GM12878 (cell line): ENCODE results near the gene SOX6. TPM values are rescaled to one million over a fixed set of nuclear protein-coding genes. Genes with fewer than 3 reads are reported as not detected.

Experiments used
- ATAC-seq: fragments of 200-7000 bp; cut with Tn5 transposase; 3 replicates; pipeline ENCODE4 v1.9.1; 2020; ENCODE audit warnings: mild to moderate bottlenecking, moderate library complexity
- BruUV-seq: library from RNA; stranded (reverse); fragments of 400-500 nt; replicated peaks from 2 replicates; lab custom pipeline; 2021; lab: Mats Ljungman, UMichigan
- CTCF ChIA-PET: fragments of 300-600 bp; sonication (Branson Sonifier 250); formaldehyde crosslinking; extraction: SDS; loops from one replicate; lab custom pipeline; 2021; ENCODE audit warnings: inconsistent platforms; lab: Yijun Ruan, JAX
- POLR2A ChIA-PET: fragments of 350-600 bp; formaldehyde crosslinking; extraction: SDS; loops from one replicate; lab custom pipeline; 2021; ENCODE audit warnings: inconsistent platforms; lab: Charles Lee
- RAD21 ChIA-PET: fragments of 300-600 bp; sonication (Branson Sonifier 250); formaldehyde crosslinking; loops from one replicate; lab custom pipeline; 2023; ENCODE audit warnings: antibody characterized with exemption; ENCODE audit not compliant: unreplicated experiment; lab: Charles Lee
- SMC1A ChIA-PET: fragments of 300-600 bp; sonication (Branson Sonifier 250); formaldehyde crosslinking; loops from one replicate; lab custom pipeline; 2023; ENCODE audit not compliant: unreplicated experiment, uncharacterized antibody; lab: Charles Lee
- DNase-seq: peaks from one replicate; pipeline ENCODE4 v3.0.0-alpha.2; 2011; ENCODE audit warnings: low read depth, low spot score
- FAIRE-seq: peaks from 3 replicates; lab custom pipeline; 2011; peaks lifted over from hg19 to GRCh38; lab: Jason Lieb, UNC
- H2AFZ ChIP-seq: 2 replicates; pipeline ENCODE4 v1.6.0; 2011; ENCODE audit warnings: low read depth, low read length, control low read depth; ENCODE audit not compliant: control insufficient read depth
- H3K27ac ChIP-seq: 2 replicates; pipeline ENCODE4 v1.5.1; 2011; ENCODE audit warnings: control low read depth; ENCODE audit not compliant: control insufficient read depth, insufficient read depth
- H3K27me3 ChIP-seq, 2 experiments: replicated peaks in 1 of 2; 2 replicates each; pipeline versions ENCODE4 v1.6.0 to v1.6.1; 2011; ENCODE audit warnings: low read length in 1 of 2; ENCODE audit not compliant: control insufficient read depth in 2 of 2, insufficient read depth in 2 of 2
- H3K36me3 ChIP-seq, 2 experiments: 2 replicates each; pipeline ENCODE4 v1.5.1; 2011; ENCODE audit warnings: low read length in 1 of 2; ENCODE audit not compliant: control insufficient read depth in 2 of 2, insufficient read depth in 2 of 2
- H3K4me1 ChIP-seq: 2 replicates; pipeline ENCODE4 v1.6.1; 2011; ENCODE audit warnings: mild to moderate bottlenecking, low read length, moderate library complexity, mixed read lengths; ENCODE audit not compliant: control insufficient read depth, insufficient read depth
- H3K4me2 ChIP-seq: 2 replicates; pipeline ENCODE4 v1.6.0; 2011; ENCODE audit warnings: control low read depth; ENCODE audit not compliant: control insufficient read depth, insufficient read depth
- H3K4me3 ChIP-seq: fragments of 200-600 bp; sonication (generic); 2 replicates; pipeline ENCODE4 v1.5.1; 2016
- H3K79me2 ChIP-seq: 2 replicates; pipeline ENCODE4 v1.6.0; 2011; ENCODE audit warnings: low read length; ENCODE audit not compliant: control insufficient read depth, insufficient read depth
- H3K9ac ChIP-seq: 2 replicates; pipeline ENCODE4 v1.8.0; 2011; ENCODE audit warnings: low read length, control low read depth, mixed read lengths; ENCODE audit not compliant: control insufficient read depth, insufficient read depth
- H3K9me3 ChIP-seq: replicated peaks from 3 replicates; pipeline ENCODE4 v1.5.1; 2011; ENCODE audit warnings: mild to moderate bottlenecking, low read length; ENCODE audit not compliant: control insufficient read depth, insufficient read depth
- H4K20me1 ChIP-seq: 2 replicates; pipeline ENCODE4 v1.6.0; 2011; ENCODE audit not compliant: control insufficient read depth, insufficient read depth
- ASH2L ChIP-seq: fragments of 300-600, 200-600 bp; sonication (generic); IDR thresholded peaks from 2 replicates; pipeline ENCODE4 v1.6.1; 2017; ENCODE audit warnings: low read depth, mild to moderate bottlenecking, borderline replicate concordance
- CBX3 ChIP-seq: fragments of 200-600 bp; sonication (generic); IDR thresholded peaks from 2 replicates; pipeline ENCODE4 v1.6.1; 2016; ENCODE audit warnings: low read depth, borderline replicate concordance
- KAT2A ChIP-seq: conservative IDR thresholded peaks from 2 replicates; pipeline ENCODE4 v1.6.1; 2011; ENCODE audit warnings: low read depth, low read length; ENCODE audit not compliant: control insufficient read depth
- KDM1A ChIP-seq: fragments of 200-600 bp; sonication (generic); IDR thresholded peaks from 2 replicates; pipeline ENCODE4 v1.6.1; 2016; ENCODE audit warnings: borderline replicate concordance
- MEF2A ChIP-seq: IDR thresholded peaks from 2 replicates; pipeline ENCODE4 v1.6.1; 2011; ENCODE audit warnings: low read depth, mild to moderate bottlenecking, low read length, moderate library complexity; ENCODE audit not compliant: insufficient read depth
- MXI1 ChIP-seq: fragments of 150-350 bp; IDR thresholded peaks from 2 replicates; pipeline ENCODE4 v1.6.1; 2011; ENCODE audit warnings: low read depth, mild to moderate bottlenecking, inconsistent platforms, low read length, improper control_type of control experiment
- NFXL1 ChIP-seq: fragments of 450-650 bp; IDR thresholded peaks from 2 replicates; pipeline ENCODE4 v1.6.1; 2017; ENCODE audit warnings: antibody characterized with exemption, mild to moderate bottlenecking, borderline replicate concordance
- NR2F1 ChIP-seq: fragments of 450-650 bp; conservative IDR thresholded peaks from 2 replicates; pipeline ENCODE4 v1.6.1; 2017; ENCODE audit warnings: mild to moderate bottlenecking
- SIX5 ChIP-seq: IDR thresholded peaks from 2 replicates; pipeline ENCODE4 v1.6.1; 2011; ENCODE audit warnings: mild to moderate bottlenecking, low read depth, low read length, moderate library complexity; ENCODE audit not compliant: severe bottlenecking
- TARDBP ChIP-seq: IDR thresholded peaks from 2 replicates; pipeline ENCODE4 v1.6.1; 2016; ENCODE audit warnings: borderline replicate concordance
- ZNF384 ChIP-seq: IDR thresholded peaks from 2 replicates; pipeline ENCODE4 v1.6.1; 2012; ENCODE audit warnings: low read depth, mild to moderate bottlenecking, low read length, improper control_type of control experiment, borderline replicate concordance
- WGBS: methylation state at CpG from one replicate; pipeline ENCODE4 v1.1.6; 2016; ENCODE audit warnings: low lambda C conversion rate; ENCODE audit not compliant: insufficient replicate concordance, insufficient coverage; ENCODE audit errors: missing lambda C conversion rate; 5-methylcytosine and 5-hydroxymethylcytosine counted together
- in situ Hi-C: fragments of 300-500 bp; cut with MboI; formaldehyde crosslinking; loops from 9 replicates; pipeline ENCODE4 v1.14.3; 2018; ENCODE audit warnings: mixed read lengths
- intact Hi-C: fragments of 100-400 bp; cut with micrococcal nuclease; formaldehyde crosslinking; loops from one replicate; pipeline ENCODE4 v1.14.2; 2022; ENCODE audit not compliant: unreplicated experiment
- polyA plus RNA-seq, 11 experiments: library from polyadenylated mRNA; depleted of rRNA in 4 of 11; unstranded in 6 of 11; stranded (reverse) in 5 of 11; fragments of >200 nt; fragmentation: Nextera tagmentation in 4 of 11; fragmentation: Illumina TruSeq in 1 of 11; extraction: Ambion mirVana in 4 of 11; extraction: Trizol in 1 of 11; gene quantifications; 1 replicate in 1 of 11; 2 replicates in 10 of 11; pipeline versions ENCODE4 v1.2.1 to v1.2.3, GENCODE V29; 2011 to 2016; ENCODE audit warnings: inconsistent platforms in 2 of 11, missing spikeins in 2 of 11, low read depth in 1 of 11
- total RNA-seq, 4 experiments: library from RNA; depleted of rRNA in 3 of 4; stranded (reverse); fragments of >200 nt in 3 of 4; fragmentation: Illumina TruSeq in 1 of 4; extraction: Trizol in 1 of 4; gene quantifications; 2 replicates each; pipeline versions ENCODE4 v1.2.1 to v1.2.3, GENCODE V29; 2013 to 2021
- TF ChIP-seq, protein P1 (sequence below): fragments of 450-650 bp; IDR thresholded peaks from 2 replicates; pipeline ENCODE4 v1.6.1; 2017; ENCODE audit warnings: low read depth, mild to moderate bottlenecking, moderate library complexity
- TF ChIP-seq, protein P2 (sequence below): fragments of 150-350 bp; IDR thresholded peaks from 2 replicates; pipeline ENCODE4 v1.6.1; 2014; ENCODE audit warnings: mild to moderate bottlenecking, low read depth, low read length

Gene SOX6
- total and polyA plus RNA-seq, 10 of the 15 experiments (the other 5 are each of a cell fraction or from before 2014, with no cell fraction given): 0.03 to 0.71 (median 0.29) TPM; not detected in 4

DNA sequence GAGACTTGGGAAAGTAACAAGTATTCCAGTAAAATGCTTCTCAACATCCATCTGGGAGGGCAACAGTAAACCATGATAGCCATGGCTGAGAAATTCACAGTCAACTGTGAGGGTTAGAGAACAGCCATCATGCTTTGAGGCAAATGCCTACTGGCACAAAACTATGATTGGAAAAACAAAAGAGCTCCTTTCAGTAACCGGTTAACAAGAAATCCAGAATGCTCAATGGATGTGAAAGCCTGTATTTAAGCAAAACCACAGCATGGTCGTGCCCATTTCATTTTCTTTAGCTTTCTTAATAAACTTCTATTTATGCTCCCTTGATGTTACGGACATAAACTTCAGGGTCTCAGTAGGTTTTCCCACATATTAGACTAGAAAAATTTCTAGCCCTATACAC is 139.5 kb downstream of the SOX6 start:
- no peak for ATAC-seq
- Histone ChIP-seq H3K27me3 (no peaks in the 10 kb centered on the region), H4K20me1 (no peaks in the 10 kb centered on the region), H3K36me3 (no peaks in the 10 kb centered on the region), H3K4me3 (no peak overlapping the region), H3K4me2 (no peak overlapping the region), H3K9me3 (no peaks in the 10 kb centered on the region), H2AFZ (no peak overlapping the region), H3K9ac (no peak overlapping the region), H3K79me2 (no peaks in the 10 kb centered on the region), H3K4me1 (no peaks in the 10 kb centered on the region), H3K27ac (no peak overlapping the region)
- no peak for DNase-seq
- 28% methylated on average over 3 of the region's 3 CpGs for WGBS
- ChIA-PET CTCF (no interaction called here), SMC1A (no interaction called here), POLR2A (no interaction called here), RAD21 (no interaction called here)
- intact Hi-C loops (no loop called here), in situ Hi-C loops (no loop called here)
- TF ChIP-seq MXI1 (no peak), NR2F1 (no peak)
- no TSS peak for BruUV-seq
- FAIRE-seq: no peak

DNA sequence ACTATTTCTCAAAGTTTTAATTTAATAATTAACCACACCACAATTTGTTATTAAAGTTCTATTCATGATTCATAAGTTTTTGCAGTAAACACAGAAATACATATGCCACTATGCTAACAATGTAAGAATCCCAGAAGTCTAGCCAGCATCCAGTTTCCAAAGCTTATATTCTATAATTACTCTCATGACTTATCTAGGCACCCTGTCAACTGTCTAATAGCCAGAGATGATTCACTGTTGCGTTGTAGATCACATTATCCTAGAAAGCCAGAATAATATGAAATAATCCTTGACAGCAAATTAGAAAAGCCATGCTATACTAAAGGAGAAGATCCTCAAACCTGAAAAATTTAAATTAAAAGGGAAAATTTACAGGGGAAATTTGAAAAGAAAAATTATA is 141.0 kb downstream of the SOX6 start:
- FAIRE-seq (no peak), DNase-seq (no peak)
- WGBS: 68% methylated on average over 1 of the region's 1 CpG
- Histone ChIP-seq H3K36me3 (no peaks in the 10 kb centered on the region), H4K20me1 (no peaks in the 10 kb centered on the region), H2AFZ (no peak overlapping the region), H3K27me3 (no peaks in the 10 kb centered on the region), H3K4me3 (no peak overlapping the region), H3K4me1 (no peaks in the 10 kb centered on the region), H3K9me3 (no peaks in the 10 kb centered on the region)
- in situ Hi-C loops: no loop called here
- TF ChIP-seq SIX5 (no peak), NFXL1 (no peak), MEF2A (no peak), ASH2L (no peak), CBX3 (no peak), KAT2A (no peak), KDM1A (no peak), ZNF384 (no peak), TARDBP (no peak)
- TF ChIP-seq, protein P1, sequence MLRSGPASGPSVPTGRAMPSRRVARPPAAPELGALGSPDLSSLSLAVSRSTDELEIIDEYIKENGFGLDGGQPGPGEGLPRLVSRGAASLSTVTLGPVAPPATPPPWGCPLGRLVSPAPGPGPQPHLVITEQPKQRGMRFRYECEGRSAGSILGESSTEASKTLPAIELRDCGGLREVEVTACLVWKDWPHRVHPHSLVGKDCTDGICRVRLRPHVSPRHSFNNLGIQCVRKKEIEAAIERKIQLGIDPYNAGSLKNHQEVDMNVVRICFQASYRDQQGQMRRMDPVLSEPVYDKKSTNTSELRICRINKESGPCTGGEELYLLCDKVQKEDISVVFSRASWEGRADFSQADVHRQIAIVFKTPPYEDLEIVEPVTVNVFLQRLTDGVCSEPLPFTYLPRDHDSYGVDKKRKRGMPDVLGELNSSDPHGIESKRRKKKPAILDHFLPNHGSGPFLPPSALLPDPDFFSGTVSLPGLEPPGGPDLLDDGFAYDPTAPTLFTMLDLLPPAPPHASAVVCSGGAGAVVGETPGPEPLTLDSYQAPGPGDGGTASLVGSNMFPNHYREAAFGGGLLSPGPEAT: no peak
- TF ChIP-seq, protein P2, sequence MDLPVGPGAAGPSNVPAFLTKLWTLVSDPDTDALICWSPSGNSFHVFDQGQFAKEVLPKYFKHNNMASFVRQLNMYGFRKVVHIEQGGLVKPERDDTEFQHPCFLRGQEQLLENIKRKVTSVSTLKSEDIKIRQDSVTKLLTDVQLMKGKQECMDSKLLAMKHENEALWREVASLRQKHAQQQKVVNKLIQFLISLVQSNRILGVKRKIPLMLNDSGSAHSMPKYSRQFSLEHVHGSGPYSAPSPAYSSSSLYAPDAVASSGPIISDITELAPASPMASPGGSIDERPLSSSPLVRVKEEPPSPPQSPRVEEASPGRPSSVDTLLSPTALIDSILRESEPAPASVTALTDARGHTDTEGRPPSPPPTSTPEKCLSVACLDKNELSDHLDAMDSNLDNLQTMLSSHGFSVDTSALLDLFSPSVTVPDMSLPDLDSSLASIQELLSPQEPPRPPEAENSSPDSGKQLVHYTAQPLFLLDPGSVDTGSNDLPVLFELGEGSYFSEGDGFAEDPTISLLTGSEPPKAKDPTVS: no peak
- TF ChIP-seq, all 136 proteins: peak for 0
- ATAC-seq: no peak
- intact Hi-C loops: no loop called here
- ChIA-PET POLR2A (no interaction called here), RAD21 (no interaction called here), SMC1A (no interaction called here), CTCF (no interaction called here)
- no peak overlapping the region for H3K4me2 ChIP-seq
- H3K79me2 ChIP-seq: no peaks in the 10 kb centered on the region
- H3K27ac ChIP-seq: no peak overlapping the region
- BruUV-seq: no TSS peak
- H3K9ac ChIP-seq: no peak overlapping the region
